AG10803 (cell line): ENCODE results near the gene TDRD7.

Source experiments
- DNase-seq: peaks from one replicate; pipeline ENCODE4 v3.0.0; 2010; ENCODE audit warnings: low read depth
- H3K4me3 ChIP-seq: 2 replicates; pipeline ENCODE4 v1.5.1; 2011; ENCODE audit warnings: mild to moderate bottlenecking, low read length, control low read depth
- CTCF ChIP-seq: conservative IDR thresholded peaks from 2 replicates; pipeline ENCODE4 v1.5.1; 2011; ENCODE audit warnings: mild to moderate bottlenecking, low read length, control low read depth, inconsistent platforms

TDRD7 gene

GRCh38 chr9:97411789-97412625, at the start of gene TDRD7:
Gene TDRD7 (plus strand): TSS chr9:97412096. CDS start chr9:97428466, 16,370 bp downstream.
- peak within 1 kb of the TSS; percentile 73 for H3K4me3 ChIP-seq
- peak; percentile 75 for TF ChIP-seq CTCF
- peak; percentile 75 for DNase-seq

GRCh38 chr9:97362777-97363545, 48.9 kb upstream of the TDRD7 start:
- no peak for TF ChIP-seq CTCF
- DNase-seq = no peak

GRCh38 chr9:97363661-97364299, 48.1 kb upstream of the TDRD7 start:
- no peak for DNase-seq
- TF ChIP-seq CTCF = no peak
- no peak overlapping the region for H3K4me3 ChIP-seq

More at GRCh38 chr9:97362777-97363545, 48.9 kb upstream of the TDRD7 start:
- no peak overlapping the region for H3K4me3 ChIP-seq

GRCh38 chr9:97364769-97365490, 47.0 kb upstream of the TDRD7 start:
- TF ChIP-seq CTCF = no peak
- DNase-seq = no peak
- H3K4me3 ChIP-seq = no peak overlapping the region

GRCh38 chr9:97365634-97366033, 46.3 kb upstream of the TDRD7 start:
- TF ChIP-seq CTCF = no peak
- no peak for DNase-seq

GRCh38 chr9:97366476-97366875, 45.4 kb upstream of the TDRD7 start:
- no peak for DNase-seq
- TF ChIP-seq CTCF = no peak
- H3K4me3 ChIP-seq = no peak overlapping the region

More at GRCh38 chr9:97365634-97366033, 46.3 kb upstream of the TDRD7 start:
- no peak overlapping the region for H3K4me3 ChIP-seq
